Ureter (tissue), 1 donor: ENCODE measurements around the gene PHF1. TPM values are rescaled to one million over a fixed set of nuclear protein-coding genes. Genes with fewer than 3 reads are reported as not detected.
A peak's percentile ranks its signal among the peaks of the same experiment; 100 is the strongest.
"Not testable (repeated sequence)": the region's sequence is repeated elsewhere in the genome, so short reads cannot be mapped to it uniquely, and the experiment has no call there.

Experiments used
- DNase-seq: peaks from one replicate; pipeline ENCODE4 v3.0.0-alpha.2; 2020; ENCODE audit warnings: low spot score
- total RNA-seq: library from RNA; stranded (reverse); gene quantifications from one replicate; pipeline ENCODE4 v1.2.4, GENCODE V29; 2023
- donor health status: DM: yes; HTN: yes; CAD: no.

PHF1 gene
- 58.8 TPM for total RNA-seq

GRCh38 chr6:33410711-33411631 is at the start of gene PHF1:
PHF1 (plus strand) TSS chr6:33411014; CDS start chr6:33412264, 1,250 bp downstream.
- DNase-seq = peak; percentile 67

- DNase-seq = not testable (repeated sequence)
Measured at GRCh38 chr6:33363486-33363885, 47.3 kb upstream of the PHF1 start.

GRCh38 chr6:33364475-33365205 is 46.2 kb upstream of the PHF1 start:
- not testable (repeated sequence) for DNase-seq

GRCh38 chr6:33365206-33365971 is 45.4 kb upstream of the PHF1 start:
- DNase-seq = not testable (repeated sequence)

- no peak for DNase-seq
Measured at GRCh38 chr6:33367009-33367714, 43.7 kb upstream of the PHF1 start.

GRCh38 chr6:33367715-33368025 is 43.1 kb upstream of the PHF1 start:
- not testable (repeated sequence) for DNase-seq

GRCh38 chr6:33371901-33372300 is 38.9 kb upstream of the PHF1 start:
- DNase-seq = not testable (repeated sequence)

GRCh38 chr6:33372526-33373123 is 38.2 kb upstream of the PHF1 start:
- DNase-seq = no peak

- DNase-seq = no peak
Measured at GRCh38 chr6:33373960-33374910, 36.6 kb upstream of the PHF1 start.

GRCh38 chr6:33375143-33375671 is 35.6 kb upstream of the PHF1 start:
- DNase-seq = peak; percentile 82

GRCh38 chr6:33377171-33377570 is 33.6 kb upstream of the PHF1 start:
- DNase-seq = no peak

GRCh38 chr6:33379184-33379583 is 31.6 kb upstream of the PHF1 start:
- DNase-seq = not testable (repeated sequence)

- no peak for DNase-seq
Measured at GRCh38 chr6:33380272-33380981, 30.4 kb upstream of the PHF1 start.

- no peak for DNase-seq
Measured at GRCh38 chr6:33383427-33384185, 27.2 kb upstream of the PHF1 start.

GRCh38 chr6:33384581-33385020 is 26.2 kb upstream of the PHF1 start:
- DNase-seq = no peak

- no peak for DNase-seq
Measured at GRCh38 chr6:33390173-33390572, 20.6 kb upstream of the PHF1 start.

- DNase-seq = no peak
Measured at GRCh38 chr6:33390767-33391277, 20.0 kb upstream of the PHF1 start.
